HG02759 (cell line): ENCODE results near the gene IQCK.
"Not testable (repeated sequence)": the region's sequence is repeated elsewhere in the genome, so short reads cannot be mapped to it uniquely, and the experiment has no call there.

ENCODE experiments used
- ATAC-seq: cut with Tn5 transposase; IDR thresholded peaks from one replicate; pipeline ENCODE4 v1.9.1; 2021; ENCODE audit warnings: mild to moderate bottlenecking, moderate library complexity; ENCODE audit not compliant: unreplicated experiment

IQCK gene

GRCh38 chr16:19785081-19785480, 67.0 kb downstream of the IQCK start:
- no peak for ATAC-seq

- ATAC-seq: no peak
Observed at GRCh38 chr16:19785512-19786130, 67.5 kb downstream of the IQCK start.

GRCh38 chr16:19801369-19801768, 83.3 kb downstream of the IQCK start:
- ATAC-seq: not testable (repeated sequence)

- ATAC-seq: not testable (repeated sequence)
Observed at GRCh38 chr16:19801824-19802223, 83.8 kb downstream of the IQCK start.

- no peak for ATAC-seq
Observed at GRCh38 chr16:19802612-19803011, 84.5 kb downstream of the IQCK start.

- no peak for ATAC-seq
Observed at GRCh38 chr16:19804538-19805323, 86.7 kb downstream of the IQCK start.

- no peak for ATAC-seq
Observed at GRCh38 chr16:19805459-19806162, 87.5 kb downstream of the IQCK start.

GRCh38 chr16:19808061-19808641, 90.1 kb downstream of the IQCK start:
- peak; percentile 92 for ATAC-seq

GRCh38 chr16:19809121-19809635, 91.1 kb downstream of the IQCK start:
- ATAC-seq: no peak

- ATAC-seq: no peak
Observed at GRCh38 chr16:19809693-19810092, 91.6 kb downstream of the IQCK start.

- no peak for ATAC-seq
Observed at GRCh38 chr16:19810817-19811731, 93.0 kb downstream of the IQCK start.

GRCh38 chr16:19812986-19813385, 94.9 kb downstream of the IQCK start:
- no peak for ATAC-seq

GRCh38 chr16:19815418-19815817, 97.3 kb downstream of the IQCK start:
- no peak for ATAC-seq

GRCh38 chr16:19817122-19817521, 99.1 kb downstream of the IQCK start:
- ATAC-seq: no peak

GRCh38 chr16:19817875-19818274, 99.8 kb downstream of the IQCK start:
- no peak for ATAC-seq

- ATAC-seq: no peak
Observed at GRCh38 chr16:19822533-19822932, 104.5 kb downstream of the IQCK start.

GRCh38 chr16:19823322-19823721, 105.3 kb downstream of the IQCK start:
- ATAC-seq: no peak

GRCh38 chr16:19824216-19824615, 106.1 kb downstream of the IQCK start:
- ATAC-seq: no peak

GRCh38 chr16:19829844-19830692, 112.0 kb downstream of the IQCK start:
- ATAC-seq: no peak
